HepG2 (cell line): Measurements from ENCODE around the gene VRK1. TPM values are rescaled to one million over a fixed set of nuclear protein-coding genes. Genes with fewer than 3 reads are reported as not detected.
A peak's percentile ranks its signal among the peaks of the same experiment; 100 is the strongest.

Experiments
- ARNT2 ChIP-seq: sonication (generic); formaldehyde crosslinking; IDR thresholded peaks from 2 replicates; pipeline ENCODE4 v1.8.0; 2022; ENCODE audit warnings: mild to moderate bottlenecking, low read depth, missing genetic modification reagents, moderate library complexity
- BCL6 ChIP-seq: IDR thresholded peaks from 2 replicates; pipeline ENCODE4 v1.6.1; 2016; ENCODE audit warnings: missing genetic modification reagents, missing compliant biosample characterization
- GPN1 ChIP-seq: sonication (generic); formaldehyde crosslinking; IDR thresholded peaks from 2 replicates; pipeline ENCODE4 v1.5.1; 2020; ENCODE audit warnings: missing genetic modification reagents, borderline replicate concordance
- HCFC1 ChIP-seq: fragments of 150-350 bp; IDR thresholded peaks from 2 replicates; pipeline ENCODE4 v1.6.1; 2014; ENCODE audit warnings: low read depth, low read length
- HDAC6 ChIP-seq: fragments of 200-600 bp; sonication (generic); IDR thresholded peaks from 2 replicates; pipeline ENCODE4 v1.7.0; 2017; ENCODE audit warnings: mild to moderate bottlenecking, antibody characterized with exemption, low read length, low read depth
- MAFG ChIP-seq: sonication (generic); formaldehyde crosslinking; IDR thresholded peaks from 2 replicates; pipeline ENCODE4 v1.5.1; 2020; ENCODE audit warnings: mild to moderate bottlenecking, missing genetic modification reagents
- MYC ChIP-seq: sonication (generic); formaldehyde crosslinking; IDR thresholded peaks from 2 replicates; pipeline ENCODE4 v1.9.0; 2021; ENCODE audit warnings: missing genetic modification reagents, borderline replicate concordance
- NAIF1 ChIP-seq: sonication (generic); formaldehyde crosslinking; IDR thresholded peaks from 2 replicates; pipeline ENCODE4 v1.5.0; 2020; ENCODE audit warnings: mild to moderate bottlenecking, missing genetic modification reagents, borderline replicate concordance
- NPAS2 ChIP-seq: sonication (generic); formaldehyde crosslinking; IDR thresholded peaks from 2 replicates; pipeline ENCODE4 v1.8.0; 2022; ENCODE audit warnings: mild to moderate bottlenecking, missing genetic modification reagents, borderline replicate concordance
- PHF5A ChIP-seq: IDR thresholded peaks from one replicate; pipeline ENCODE4 v1.6.1; 2018; ENCODE audit warnings: low read depth, missing genetic modification reagents; ENCODE audit not compliant: unreplicated experiment
- POLR2AphosphoS5 ChIP-seq: IDR thresholded peaks from 2 replicates; pipeline ENCODE4 v1.6.1; 2012; ENCODE audit warnings: low read depth, low read length
- PPARG ChIP-seq: conservative IDR thresholded peaks from 2 replicates; pipeline ENCODE4 v1.6.1; 2016; ENCODE audit warnings: missing biosample characterization, missing genetic modification reagents
- SAFB2 ChIP-seq: sonication (generic); formaldehyde crosslinking; IDR thresholded peaks from 2 replicates; pipeline ENCODE4 v1.5.1; 2020; ENCODE audit warnings: missing genetic modification reagents, low read depth, mild to moderate bottlenecking, borderline replicate concordance
- ZNF484 ChIP-seq: sonication (generic); formaldehyde crosslinking; IDR thresholded peaks from 2 replicates; pipeline ENCODE4 v1.5.1; 2020; ENCODE audit warnings: mild to moderate bottlenecking, low read depth, missing genetic modification reagents, borderline replicate concordance
- ZSCAN21 ChIP-seq: sonication (generic); formaldehyde crosslinking; IDR thresholded peaks from 2 replicates; pipeline ENCODE4 v1.8.0; 2022; ENCODE audit warnings: mild to moderate bottlenecking, missing genetic modification reagents, moderate library complexity, borderline replicate concordance
- polyA plus RNA-seq, 8 experiments: library from polyadenylated mRNA; depleted of rRNA in 3 of 8; stranded (reverse) in 7 of 8; unstranded in 1 of 8; fragments of >200 nt; fragmentation: Illumina TruSeq in 4 of 8; extraction: Trizol in 4 of 8; gene quantifications; 2 replicates each; pipeline versions ENCODE4 v1.2.1 to v1.2.3, GENCODE V29; 2011 to 2016; ENCODE audit warnings: low read depth in 4 of 8, missing spikeins in 1 of 8, mixed read lengths in 1 of 8; ENCODE audit not compliant: insufficient read depth in 1 of 8
- total RNA-seq, 5 experiments: library from RNA; depleted of rRNA; stranded (reverse); fragments of >200 nt; fragmentation: Illumina TruSeq; extraction: Trizol; gene quantifications; 2 replicates each; pipeline ENCODE4 v1.2.3, GENCODE V29; 2016; ENCODE audit warnings: low read depth in 1 of 5
- TF ChIP-seq, protein P1 (sequence below): IDR thresholded peaks from 2 replicates; pipeline ENCODE4 v1.6.1; 2016; ENCODE audit warnings: low read depth, missing genetic modification reagents, missing compliant biosample characterization
- TF ChIP-seq, protein P2 (sequence below): IDR thresholded peaks from 2 replicates; pipeline ENCODE4 v1.6.1; 2016; ENCODE audit warnings: low read depth, control low read depth
- TF ChIP-seq, protein P3 (sequence below): sonication (generic); formaldehyde crosslinking; IDR thresholded peaks from 2 replicates; pipeline ENCODE4 v1.4.0; 2020; ENCODE audit warnings: missing genetic modification reagents, borderline replicate concordance

VRK1 gene
- total and polyA plus RNA-seq, 2 of the 13 experiments (the other 11 are each of a cell fraction or from before 2014, with no cell fraction given): 7.9 to 51.3 TPM

GRCh38 chr14:96796851-96797581, at the start of gene VRK1 (continued):
- TF ChIP-seq, protein P1, sequence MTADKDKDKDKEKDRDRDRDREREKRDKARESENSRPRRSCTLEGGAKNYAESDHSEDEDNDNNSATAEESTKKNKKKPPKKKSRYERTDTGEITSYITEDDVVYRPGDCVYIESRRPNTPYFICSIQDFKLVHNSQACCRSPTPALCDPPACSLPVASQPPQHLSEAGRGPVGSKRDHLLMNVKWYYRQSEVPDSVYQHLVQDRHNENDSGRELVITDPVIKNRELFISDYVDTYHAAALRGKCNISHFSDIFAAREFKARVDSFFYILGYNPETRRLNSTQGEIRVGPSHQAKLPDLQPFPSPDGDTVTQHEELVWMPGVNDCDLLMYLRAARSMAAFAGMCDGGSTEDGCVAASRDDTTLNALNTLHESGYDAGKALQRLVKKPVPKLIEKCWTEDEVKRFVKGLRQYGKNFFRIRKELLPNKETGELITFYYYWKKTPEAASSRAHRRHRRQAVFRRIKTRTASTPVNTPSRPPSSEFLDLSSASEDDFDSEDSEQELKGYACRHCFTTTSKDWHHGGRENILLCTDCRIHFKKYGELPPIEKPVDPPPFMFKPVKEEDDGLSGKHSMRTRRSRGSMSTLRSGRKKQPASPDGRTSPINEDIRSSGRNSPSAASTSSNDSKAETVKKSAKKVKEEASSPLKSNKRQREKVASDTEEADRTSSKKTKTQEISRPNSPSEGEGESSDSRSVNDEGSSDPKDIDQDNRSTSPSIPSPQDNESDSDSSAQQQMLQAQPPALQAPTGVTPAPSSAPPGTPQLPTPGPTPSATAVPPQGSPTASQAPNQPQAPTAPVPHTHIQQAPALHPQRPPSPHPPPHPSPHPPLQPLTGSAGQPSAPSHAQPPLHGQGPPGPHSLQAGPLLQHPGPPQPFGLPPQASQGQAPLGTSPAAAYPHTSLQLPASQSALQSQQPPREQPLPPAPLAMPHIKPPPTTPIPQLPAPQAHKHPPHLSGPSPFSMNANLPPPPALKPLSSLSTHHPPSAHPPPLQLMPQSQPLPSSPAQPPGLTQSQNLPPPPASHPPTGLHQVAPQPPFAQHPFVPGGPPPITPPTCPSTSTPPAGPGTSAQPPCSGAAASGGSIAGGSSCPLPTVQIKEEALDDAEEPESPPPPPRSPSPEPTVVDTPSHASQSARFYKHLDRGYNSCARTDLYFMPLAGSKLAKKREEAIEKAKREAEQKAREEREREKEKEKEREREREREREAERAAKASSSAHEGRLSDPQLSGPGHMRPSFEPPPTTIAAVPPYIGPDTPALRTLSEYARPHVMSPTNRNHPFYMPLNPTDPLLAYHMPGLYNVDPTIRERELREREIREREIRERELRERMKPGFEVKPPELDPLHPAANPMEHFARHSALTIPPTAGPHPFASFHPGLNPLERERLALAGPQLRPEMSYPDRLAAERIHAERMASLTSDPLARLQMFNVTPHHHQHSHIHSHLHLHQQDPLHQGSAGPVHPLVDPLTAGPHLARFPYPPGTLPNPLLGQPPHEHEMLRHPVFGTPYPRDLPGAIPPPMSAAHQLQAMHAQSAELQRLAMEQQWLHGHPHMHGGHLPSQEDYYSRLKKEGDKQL (CRISPR knock-in tag): no peak
- TF ChIP-seq NAIF1 (peak; percentile 87; the same call in 1 of the 2 replicates), NPAS2 (no peak), MYC (peak; percentile 50), PPARG (CRISPR knock-in tag) (no peak), ZNF484 (CRISPR knock-in tag) (no peak), HCFC1 (peak; percentile 94), ZSCAN21 (CRISPR knock-in tag) (0 out of 2 replicates have a peak, but pooled peaks have one; percentile 54), MAFG (CRISPR knock-in tag) (no peak), HDAC6 (no peak), ARNT2 (peak; percentile 87), GPN1 (no peak), PHF5A (CRISPR knock-in tag) (no peak), SAFB2 (CRISPR knock-in tag) (no peak), POLR2AphosphoS5 (peak; percentile 60; the same call in 1 of the 2 replicates), BCL6 (CRISPR knock-in tag) (peak; percentile 83)
- TF ChIP-seq, protein P2, sequence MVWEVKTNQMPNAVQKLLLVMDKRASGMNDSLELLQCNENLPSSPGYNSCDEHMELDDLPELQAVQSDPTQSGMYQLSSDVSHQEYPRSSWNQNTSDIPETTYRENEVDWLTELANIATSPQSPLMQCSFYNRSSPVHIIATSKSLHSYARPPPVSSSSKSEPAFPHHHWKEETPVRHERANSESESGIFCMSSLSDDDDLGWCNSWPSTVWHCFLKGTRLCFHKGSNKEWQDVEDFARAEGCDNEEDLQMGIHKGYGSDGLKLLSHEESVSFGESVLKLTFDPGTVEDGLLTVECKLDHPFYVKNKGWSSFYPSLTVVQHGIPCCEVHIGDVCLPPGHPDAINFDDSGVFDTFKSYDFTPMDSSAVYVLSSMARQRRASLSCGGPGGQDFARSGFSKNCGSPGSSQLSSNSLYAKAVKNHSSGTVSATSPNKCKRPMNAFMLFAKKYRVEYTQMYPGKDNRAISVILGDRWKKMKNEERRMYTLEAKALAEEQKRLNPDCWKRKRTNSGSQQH: peak; percentile 92; the same call in 1 of the 2 replicates
- TF ChIP-seq, protein P3, sequence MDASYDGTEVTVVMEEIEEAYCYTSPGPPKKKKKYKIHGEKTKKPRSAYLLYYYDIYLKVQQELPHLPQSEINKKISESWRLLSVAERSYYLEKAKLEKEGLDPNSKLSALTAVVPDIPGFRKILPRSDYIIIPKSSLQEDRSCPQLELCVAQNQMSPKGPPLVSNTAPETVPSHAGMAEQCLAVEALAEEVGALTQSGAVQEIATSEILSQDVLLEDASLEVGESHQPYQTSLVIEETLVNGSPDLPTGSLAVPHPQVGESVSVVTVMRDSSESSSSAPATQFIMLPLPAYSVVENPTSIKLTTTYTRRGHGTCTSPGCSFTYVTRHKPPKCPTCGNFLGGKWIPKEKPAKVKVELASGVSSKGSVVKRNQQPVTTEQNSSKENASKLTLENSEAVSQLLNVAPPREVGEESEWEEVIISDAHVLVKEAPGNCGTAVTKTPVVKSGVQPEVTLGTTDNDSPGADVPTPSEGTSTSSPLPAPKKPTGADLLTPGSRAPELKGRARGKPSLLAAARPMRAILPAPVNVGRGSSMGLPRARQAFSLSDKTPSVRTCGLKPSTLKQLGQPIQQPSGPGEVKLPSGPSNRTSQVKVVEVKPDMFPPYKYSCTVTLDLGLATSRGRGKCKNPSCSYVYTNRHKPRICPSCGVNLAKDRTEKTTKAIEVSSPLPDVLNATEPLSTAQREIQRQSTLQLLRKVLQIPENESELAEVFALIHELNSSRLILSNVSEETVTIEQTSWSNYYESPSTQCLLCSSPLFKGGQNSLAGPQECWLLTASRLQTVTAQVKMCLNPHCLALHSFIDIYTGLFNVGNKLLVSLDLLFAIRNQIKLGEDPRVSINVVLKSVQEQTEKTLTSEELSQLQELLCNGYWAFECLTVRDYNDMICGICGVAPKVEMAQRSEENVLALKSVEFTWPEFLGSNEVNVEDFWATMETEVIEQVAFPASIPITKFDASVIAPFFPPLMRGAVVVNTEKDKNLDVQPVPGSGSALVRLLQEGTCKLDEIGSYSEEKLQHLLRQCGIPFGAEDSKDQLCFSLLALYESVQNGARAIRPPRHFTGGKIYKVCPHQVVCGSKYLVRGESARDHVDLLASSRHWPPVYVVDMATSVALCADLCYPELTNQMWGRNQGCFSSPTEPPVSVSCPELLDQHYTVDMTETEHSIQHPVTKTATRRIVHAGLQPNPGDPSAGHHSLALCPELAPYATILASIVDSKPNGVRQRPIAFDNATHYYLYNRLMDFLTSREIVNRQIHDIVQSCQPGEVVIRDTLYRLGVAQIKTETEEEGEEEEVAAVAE: peak; percentile 99
